HG03280 (cell line): ENCODE results near the gene AHI1.
"Not testable (repeated sequence)": the region's sequence is repeated elsewhere in the genome, so short reads cannot be mapped to it uniquely, and the experiment has no call there.

Experiments used
- ATAC-seq: cut with Tn5 transposase; IDR thresholded peaks from one replicate; pipeline ENCODE4 v1.9.1; 2021; ENCODE audit warnings: mild to moderate bottlenecking, moderate library complexity; ENCODE audit not compliant: unreplicated experiment

AHI1 gene

GRCh38 chr6:135506270-135506997, 8.9 kb upstream of the AHI1 start:
- ATAC-seq = peak; percentile 87

- no peak for ATAC-seq
Observed at GRCh38 chr6:135505648-135506047, 8.1 kb upstream of the AHI1 start.

- ATAC-seq = no peak
Observed at GRCh38 chr6:135505222-135505621, 7.7 kb upstream of the AHI1 start.

- ATAC-seq = no peak
Observed at GRCh38 chr6:135504734-135505133, 7.2 kb upstream of the AHI1 start.

GRCh38 chr6:135503703-135504475, 6.3 kb upstream of the AHI1 start:
- no peak for ATAC-seq

- ATAC-seq = no peak
Observed at GRCh38 chr6:135499441-135500340, 2.2 kb upstream of the AHI1 start.

- peak; percentile 33 for ATAC-seq
Observed at GRCh38 chr6:135498185-135498841, 773 bp upstream of the AHI1 start.

GRCh38 chr6:135496800-135497411, 634 bp downstream of the AHI1 start:
- ATAC-seq = no peak

- ATAC-seq = no peak
Observed at GRCh38 chr6:135493218-135493961, 4.2 kb downstream of the AHI1 start.

- no peak for ATAC-seq
Observed at GRCh38 chr6:135490381-135490780, 7.2 kb downstream of the AHI1 start.

- ATAC-seq = no peak
Observed at GRCh38 chr6:135488023-135488422, 9.5 kb downstream of the AHI1 start.

GRCh38 chr6:135483903-135484302, 13.6 kb downstream of the AHI1 start:
- not testable (repeated sequence) for ATAC-seq

- ATAC-seq = no peak
Observed at GRCh38 chr6:135481783-135482369, 15.7 kb downstream of the AHI1 start.

- no peak for ATAC-seq
Observed at GRCh38 chr6:135479601-135480000, 17.9 kb downstream of the AHI1 start.

- no peak for ATAC-seq
Observed at GRCh38 chr6:135478626-135479025, 18.9 kb downstream of the AHI1 start.

GRCh38 chr6:135475292-135475886, 22.2 kb downstream of the AHI1 start:
- ATAC-seq = no peak

- ATAC-seq = no peak
Observed at GRCh38 chr6:135474362-135474761, 23.2 kb downstream of the AHI1 start.

- no peak for ATAC-seq
Observed at GRCh38 chr6:135465903-135466302, 31.6 kb downstream of the AHI1 start.

GRCh38 chr6:135465307-135465706, 32.2 kb downstream of the AHI1 start:
- peak; percentile 80 for ATAC-seq
